GM19043 (cell line): ENCODE results near the gene RESP18.
"Not testable (repeated sequence)": the region's sequence is repeated elsewhere in the genome, so short reads cannot be mapped to it uniquely, and the experiment has no call there.

ENCODE experiments used
- ATAC-seq: cut with Tn5 transposase; IDR thresholded peaks from one replicate; pipeline ENCODE4 v1.9.1; 2021; ENCODE audit warnings: low read depth; ENCODE audit not compliant: unreplicated experiment

Gene RESP18

DNA sequence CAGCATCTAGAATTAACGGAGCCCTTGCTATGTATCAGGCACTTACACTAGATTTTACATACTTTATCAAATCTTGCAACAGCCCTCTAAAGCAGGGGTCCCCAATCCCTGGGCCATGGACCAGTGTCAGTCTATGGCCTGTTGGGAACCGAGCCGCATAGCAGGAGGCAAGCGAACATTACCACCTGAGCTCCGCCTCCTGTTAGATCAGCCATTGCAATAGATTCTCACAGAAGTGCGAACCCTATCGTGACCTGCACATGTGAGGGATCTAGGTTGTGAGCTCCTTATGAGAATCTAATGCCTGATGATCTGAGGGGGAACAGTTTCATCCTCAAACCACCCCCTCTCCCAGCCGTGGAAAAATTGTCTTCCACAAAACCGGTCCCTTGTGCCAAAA lies 39.9 kb downstream of the RESP18 start:
- ATAC-seq, result no peak

- ATAC-seq, result no peak
Measured at GRCh38 chr2:219291910-219292490, 40.5 kb downstream of the RESP18 start.

DNA sequence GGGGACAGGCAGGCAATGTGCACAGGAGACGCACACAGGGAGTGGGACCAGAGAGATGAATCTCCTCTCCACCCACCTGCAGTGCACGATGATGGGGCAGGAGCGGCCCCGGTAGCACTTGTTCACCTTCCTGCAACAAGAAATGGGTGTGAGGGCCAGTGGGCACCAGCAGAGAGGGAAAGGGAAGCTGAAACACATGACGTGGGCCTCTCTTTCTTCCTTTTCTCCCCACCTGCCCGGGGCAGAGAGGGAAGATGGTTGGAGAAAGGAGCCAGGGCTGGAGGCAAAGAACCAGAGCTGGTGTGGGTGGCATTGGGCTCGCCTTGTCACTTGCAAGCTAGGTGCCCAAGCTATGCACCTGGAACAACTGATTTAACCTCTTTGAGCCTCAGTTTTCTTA lies 41.1 kb downstream of the RESP18 start:
- no peak for ATAC-seq

- ATAC-seq, result no peak
Measured at GRCh38 chr2:219290381-219291171, 42.0 kb downstream of the RESP18 start.

DNA sequence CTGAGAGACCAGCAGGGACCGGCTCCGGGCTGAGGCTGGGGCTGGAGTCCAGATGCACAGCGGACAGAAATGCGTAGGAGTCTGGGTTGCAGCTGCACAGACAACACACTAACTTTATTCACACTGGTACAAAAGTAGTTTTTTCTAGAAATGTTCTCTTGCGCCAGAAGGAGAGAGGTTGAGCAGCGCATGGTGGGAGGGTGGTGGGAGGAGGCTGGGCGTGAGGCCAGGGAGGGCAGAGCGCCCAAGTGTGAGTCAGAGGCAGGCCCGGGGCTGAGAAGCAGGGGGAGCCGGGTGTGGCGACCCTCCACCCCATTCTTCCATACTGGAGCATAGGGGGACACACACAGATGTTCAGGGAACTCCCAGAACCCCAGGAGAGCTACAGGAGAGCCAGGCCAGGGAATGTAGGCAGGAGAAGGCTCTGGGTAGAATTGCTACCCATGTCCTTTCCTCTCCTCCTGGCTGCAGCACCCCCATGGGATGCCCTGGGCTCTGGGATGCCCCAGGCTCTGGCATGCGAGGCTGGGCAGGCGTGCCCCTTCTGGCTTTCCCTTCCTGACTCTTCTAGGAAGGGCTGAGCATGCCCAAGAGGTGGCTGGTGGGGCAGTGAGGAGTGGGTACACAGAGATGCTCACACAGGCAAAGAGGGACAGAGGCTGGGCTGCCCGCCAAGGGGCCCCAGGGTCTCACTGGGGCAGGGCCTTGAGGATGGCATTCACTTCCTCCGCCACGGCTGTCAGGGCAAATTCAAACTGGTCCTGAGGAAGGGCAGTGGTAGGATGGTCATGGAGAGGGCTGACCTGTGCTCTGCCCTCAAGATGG lies 42.8 kb downstream of the RESP18 start:
- no peak for ATAC-seq

DNA sequence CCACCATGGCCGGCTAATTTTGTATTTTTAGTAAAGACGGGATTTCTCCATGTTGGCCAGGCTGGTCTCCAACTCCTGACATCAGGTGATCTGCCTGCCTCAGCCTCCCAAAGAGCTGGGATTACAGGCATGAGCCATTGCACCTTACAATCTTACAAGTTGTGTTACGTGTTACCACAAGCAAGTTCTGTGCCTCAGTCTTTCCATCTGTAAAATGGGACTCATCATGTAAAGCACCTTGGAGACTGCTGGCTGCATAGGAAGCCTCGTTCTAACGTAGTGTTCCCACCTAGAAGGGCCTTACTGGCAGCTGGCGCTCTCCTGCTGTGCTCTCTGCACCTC lies 43.4 kb downstream of the RESP18 start:
- no peak for ATAC-seq

GRCh38 chr2:219287580-219288265 lies 44.8 kb downstream of the RESP18 start:
- ATAC-seq, result no peak

DNA sequence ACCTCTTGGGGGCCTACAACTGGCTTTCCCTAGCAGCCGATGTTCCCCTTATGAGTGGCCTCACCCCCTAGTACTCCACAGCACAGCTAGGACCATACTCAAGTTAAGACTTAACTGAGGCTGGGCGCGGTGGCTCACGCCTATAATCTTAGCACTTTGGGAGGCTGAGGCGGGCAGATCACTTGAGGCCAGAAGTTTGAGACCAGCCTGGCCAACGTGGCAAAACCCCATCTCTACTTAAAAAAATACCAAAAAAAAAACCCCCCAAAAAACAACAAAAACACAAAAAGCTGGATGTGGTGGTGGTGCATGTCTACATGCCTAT lies 45.5 kb downstream of the RESP18 start:
- ATAC-seq, result not testable (repeated sequence)

GRCh38 chr2:219286436-219287115 lies 46.0 kb downstream of the RESP18 start:
- ATAC-seq, result no peak

- ATAC-seq, result no peak
Measured at GRCh38 chr2:219285894-219286425, 46.6 kb downstream of the RESP18 start.

GRCh38 chr2:219285373-219285735 lies 47.2 kb downstream of the RESP18 start:
- no peak for ATAC-seq

DNA sequence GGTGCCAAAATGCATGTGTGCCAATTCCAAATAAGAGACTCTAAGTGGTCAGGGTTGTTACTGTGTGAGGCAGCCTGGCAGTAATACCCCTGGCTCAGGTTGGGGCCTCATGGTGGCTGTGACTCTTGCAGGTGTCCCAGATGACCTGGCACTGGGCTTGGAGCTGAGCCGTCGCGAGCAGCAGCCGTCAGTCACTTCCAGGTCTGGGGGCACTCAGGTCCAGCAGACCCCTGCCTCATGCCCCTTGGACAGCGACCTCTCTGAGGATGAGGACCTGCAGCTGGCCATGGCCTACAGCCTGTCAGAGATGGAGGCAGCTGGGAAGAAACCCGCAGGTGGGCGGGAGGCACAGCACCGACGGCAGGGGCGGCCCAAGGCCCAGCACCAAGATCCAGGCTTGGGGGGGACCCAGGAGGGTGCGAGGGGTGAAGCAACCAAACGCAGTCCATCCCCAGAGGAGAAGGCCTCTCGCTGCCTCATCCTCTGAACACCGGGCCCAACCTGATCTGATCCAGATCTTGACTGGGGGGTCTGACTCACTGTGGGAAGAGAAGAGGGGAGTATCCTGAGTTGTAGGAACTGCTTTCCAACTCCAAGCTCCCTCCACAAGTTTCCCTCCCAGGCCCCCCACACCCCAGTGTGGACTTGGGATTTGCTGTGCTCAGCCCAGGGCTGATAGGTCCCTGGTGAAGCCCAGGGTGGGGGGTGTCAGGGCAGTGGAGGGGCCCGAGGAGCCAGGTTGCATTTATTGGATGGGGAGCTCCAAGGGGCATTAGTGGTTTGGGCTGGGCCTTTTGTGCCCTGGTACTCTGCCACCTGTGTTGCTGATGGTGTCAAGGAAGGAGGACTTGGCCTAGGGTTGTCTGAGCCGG lies 47.8 kb downstream of the RESP18 start:
- no peak for ATAC-seq

GRCh38 chr2:219282943-219283581 lies 49.5 kb downstream of the RESP18 start:
- no peak for ATAC-seq

- no peak for ATAC-seq
Measured at GRCh38 chr2:219282375-219282774, 50.2 kb downstream of the RESP18 start.

DNA sequence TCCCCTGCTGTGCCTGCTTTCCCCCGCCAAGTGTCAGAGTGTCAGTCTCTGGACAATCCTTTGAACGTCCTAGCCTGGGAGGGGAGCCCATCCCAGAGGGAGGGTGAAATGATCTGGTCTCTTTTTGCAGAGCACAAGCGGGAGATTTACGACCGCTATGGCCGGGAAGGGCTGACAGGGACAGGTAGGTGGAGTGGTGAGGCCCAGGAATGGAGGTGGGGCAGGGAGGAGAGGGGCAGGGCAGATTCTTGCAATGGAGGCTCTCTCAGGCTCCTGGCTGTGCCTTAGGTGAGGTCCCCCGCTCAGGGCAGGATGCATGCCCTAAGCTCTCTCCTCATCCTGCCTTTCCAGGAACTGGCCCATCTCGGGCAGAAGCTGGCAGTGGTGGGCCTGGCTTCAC lies 51.0 kb downstream of the RESP18 start:
- ATAC-seq, result no peak

GRCh38 chr2:219280651-219281050 lies 51.9 kb downstream of the RESP18 start:
- ATAC-seq, result no peak

- ATAC-seq, result no peak
Measured at GRCh38 chr2:219279916-219280516, 52.5 kb downstream of the RESP18 start.

DNA sequence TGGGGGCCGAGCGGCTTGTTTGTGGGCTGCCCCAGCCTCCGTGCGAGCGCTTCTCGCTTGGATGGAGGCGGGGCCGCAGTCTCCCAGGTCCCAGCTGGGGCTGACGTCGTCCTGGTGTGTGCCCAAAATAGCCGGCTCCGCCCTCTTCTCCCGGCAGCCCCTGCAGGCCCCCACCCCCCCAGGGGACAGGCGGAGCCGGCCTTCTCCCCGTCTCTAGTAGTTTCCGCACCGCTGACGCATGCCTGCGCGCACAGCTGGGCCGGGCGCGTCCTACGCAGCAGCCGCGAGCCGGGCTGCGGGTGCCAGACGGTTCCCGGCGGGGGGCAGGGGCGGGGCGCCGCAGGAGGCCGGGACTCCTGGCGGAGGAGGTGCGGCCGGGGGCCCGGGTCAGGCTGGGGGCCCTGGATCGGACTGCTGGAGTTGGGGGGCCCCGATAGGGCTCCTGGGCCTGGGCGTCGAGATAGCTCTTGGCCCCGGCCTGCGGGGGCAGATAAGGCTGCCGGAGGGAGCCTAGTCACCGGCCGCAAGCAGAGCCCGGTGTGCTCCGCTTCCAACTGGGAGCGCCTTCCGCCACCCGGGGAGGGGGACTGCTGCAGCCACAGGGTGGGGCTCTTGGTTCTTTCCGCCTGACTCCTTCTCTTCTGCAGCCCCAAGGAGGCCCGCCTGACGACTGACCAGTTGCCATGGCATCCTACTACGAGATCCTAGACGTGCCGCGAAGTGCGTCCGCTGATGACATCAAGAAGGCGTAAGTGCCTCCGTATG lies 53.2 kb downstream of the RESP18 start, which contains the start of gene DNAJB2:
Gene DNAJB2 (plus strand): TSS at position 216 of the 765 bp plus-strand sequence. CDS start 468 bp downstream, at position 684.
- peak; percentile 85 for ATAC-seq
